ENCODE data around the gene OSTM1. TPM values are rescaled to one million over a fixed set of nuclear protein-coding genes. Genes with fewer than 3 reads are reported as not detected.

OSTM1 gene
- total and polyA plus RNA-seq, 12 donors: 15.6 to 510 (median 59.3) TPM

DNA sequence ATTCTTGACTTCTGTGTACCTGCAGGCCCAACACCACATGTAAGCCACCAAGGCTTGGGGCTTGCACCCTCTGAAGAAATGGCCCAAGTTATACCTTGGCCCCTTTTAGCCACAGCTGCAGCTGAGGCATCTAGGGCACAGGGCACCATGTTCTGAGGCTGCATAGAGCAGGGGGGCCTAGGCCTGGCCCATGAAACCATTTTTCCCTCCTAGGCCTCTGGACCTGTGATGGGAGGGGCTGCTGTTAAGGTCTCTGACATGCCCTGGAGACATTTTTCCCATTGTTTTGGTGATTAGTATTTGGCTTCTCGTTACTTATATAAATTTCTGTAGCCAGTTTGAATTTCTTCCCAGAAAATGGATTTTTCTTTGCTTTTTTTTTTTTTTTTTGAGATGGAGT lies 66.2 kb downstream of the OSTM1 start:
- no peak for DNase-seq
- 73 to 100% (median 90%) methylated on average over 1 of the region's 1 CpG for WGBS, 4 donors
- Histone ChIP-seq H3K4me1 (replicated peaks in 1 of 2) (no peaks in the 10 kb centered on the region), H3K36me3 (replicated peaks in 1 of 2) (no peaks in the 10 kb centered on the region), H3K4me3 (no peak overlapping the region), H3K27ac (no peak overlapping the region), H3K27me3 (no peaks in the 10 kb centered on the region), H3K9me3 (replicated peaks in 1 of 3) (no peaks in the 10 kb centered on the region)
- TF ChIP-seq POLR2A (IDR thresholded peaks at IDR 0.05): no peak
- intact Hi-C loops (cut with DNase I): no loop called here

DNA sequence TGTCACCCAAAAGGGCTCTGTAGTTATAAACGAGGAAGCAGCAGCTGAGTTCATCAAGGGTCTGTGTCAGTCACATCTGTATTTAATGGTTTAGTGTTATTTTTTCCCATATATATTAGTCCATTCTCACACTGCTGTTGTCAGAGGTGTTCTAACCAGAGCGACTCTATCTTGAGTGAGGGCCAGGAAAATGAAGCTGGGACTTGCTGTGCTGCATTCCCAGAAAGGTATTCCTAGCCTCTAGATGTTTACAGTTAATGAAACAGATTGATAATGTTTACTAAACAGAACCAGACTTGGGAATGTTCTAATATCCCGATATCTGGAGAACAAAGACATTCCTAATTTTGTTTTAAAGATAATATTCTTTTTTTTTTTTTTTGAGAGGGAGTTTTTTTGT lies 68.6 kb downstream of the OSTM1 start:
- Histone ChIP-seq H3K27ac (no peak overlapping the region), H3K4me3 (no peak overlapping the region), H3K36me3 (replicated peaks in 1 of 2) (no peaks in the 10 kb centered on the region), H3K27me3 (no peaks in the 10 kb centered on the region), H3K4me1 (replicated peaks in 1 of 2) (no peaks in the 10 kb centered on the region), H3K9me3 (replicated peaks in 1 of 3) (no peaks in the 10 kb centered on the region)
- TF ChIP-seq, protein P1, sequence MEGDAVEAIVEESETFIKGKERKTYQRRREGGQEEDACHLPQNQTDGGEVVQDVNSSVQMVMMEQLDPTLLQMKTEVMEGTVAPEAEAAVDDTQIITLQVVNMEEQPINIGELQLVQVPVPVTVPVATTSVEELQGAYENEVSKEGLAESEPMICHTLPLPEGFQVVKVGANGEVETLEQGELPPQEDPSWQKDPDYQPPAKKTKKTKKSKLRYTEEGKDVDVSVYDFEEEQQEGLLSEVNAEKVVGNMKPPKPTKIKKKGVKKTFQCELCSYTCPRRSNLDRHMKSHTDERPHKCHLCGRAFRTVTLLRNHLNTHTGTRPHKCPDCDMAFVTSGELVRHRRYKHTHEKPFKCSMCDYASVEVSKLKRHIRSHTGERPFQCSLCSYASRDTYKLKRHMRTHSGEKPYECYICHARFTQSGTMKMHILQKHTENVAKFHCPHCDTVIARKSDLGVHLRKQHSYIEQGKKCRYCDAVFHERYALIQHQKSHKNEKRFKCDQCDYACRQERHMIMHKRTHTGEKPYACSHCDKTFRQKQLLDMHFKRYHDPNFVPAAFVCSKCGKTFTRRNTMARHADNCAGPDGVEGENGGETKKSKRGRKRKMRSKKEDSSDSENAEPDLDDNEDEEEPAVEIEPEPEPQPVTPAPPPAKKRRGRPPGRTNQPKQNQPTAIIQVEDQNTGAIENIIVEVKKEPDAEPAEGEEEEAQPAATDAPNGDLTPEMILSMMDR (IDR thresholded peaks at IDR 0.05): no peak
- TF ChIP-seq POLR2A (IDR thresholded peaks at IDR 0.05): no peak
- DNase-seq: no peak
- intact Hi-C loops (cut with DNase I): no loop called here
- 72 to 88% (median 76%) methylated on average over 3 of the region's 3 CpGs for WGBS, 4 donors

DNA sequence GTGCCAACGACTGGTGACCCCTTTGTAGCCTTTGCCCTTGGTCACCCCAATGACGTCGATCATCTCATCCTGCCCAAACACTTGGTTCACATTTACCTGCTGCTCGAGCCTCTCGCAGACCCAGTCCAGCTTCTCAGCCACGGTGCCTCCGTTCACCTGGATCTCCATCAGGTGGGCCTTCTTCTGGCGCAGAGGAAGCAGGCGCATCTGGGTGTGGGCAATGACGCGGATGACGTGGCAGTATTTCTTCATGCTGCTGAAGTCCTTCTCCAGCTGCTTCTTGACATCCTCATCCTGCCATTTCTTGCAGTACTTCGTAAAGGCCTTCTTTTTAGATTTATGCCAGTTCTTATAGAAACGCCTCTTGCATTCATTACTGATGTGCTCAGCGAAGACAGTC lies 69.7 kb downstream of the OSTM1 start:
- Histone ChIP-seq H3K9me3 (replicated peaks in 1 of 3) (no peaks in the 10 kb centered on the region), H3K27ac (no peak overlapping the region), H3K4me3 (no peak overlapping the region), H3K36me3 (replicated peaks in 1 of 2) (no peaks in the 10 kb centered on the region), H3K27me3 (no peaks in the 10 kb centered on the region), H3K4me1 (replicated peaks in 1 of 2) (no peaks in the 10 kb centered on the region)
- TF ChIP-seq, protein P1 (IDR thresholded peaks at IDR 0.05): no peak
- DNase-seq: no peak
- WGBS, 4 donors: 91 to 95% (median 92%) methylated on average over 15 of the region's 15 CpGs
- intact Hi-C loops (cut with DNase I): no loop called here

DNA sequence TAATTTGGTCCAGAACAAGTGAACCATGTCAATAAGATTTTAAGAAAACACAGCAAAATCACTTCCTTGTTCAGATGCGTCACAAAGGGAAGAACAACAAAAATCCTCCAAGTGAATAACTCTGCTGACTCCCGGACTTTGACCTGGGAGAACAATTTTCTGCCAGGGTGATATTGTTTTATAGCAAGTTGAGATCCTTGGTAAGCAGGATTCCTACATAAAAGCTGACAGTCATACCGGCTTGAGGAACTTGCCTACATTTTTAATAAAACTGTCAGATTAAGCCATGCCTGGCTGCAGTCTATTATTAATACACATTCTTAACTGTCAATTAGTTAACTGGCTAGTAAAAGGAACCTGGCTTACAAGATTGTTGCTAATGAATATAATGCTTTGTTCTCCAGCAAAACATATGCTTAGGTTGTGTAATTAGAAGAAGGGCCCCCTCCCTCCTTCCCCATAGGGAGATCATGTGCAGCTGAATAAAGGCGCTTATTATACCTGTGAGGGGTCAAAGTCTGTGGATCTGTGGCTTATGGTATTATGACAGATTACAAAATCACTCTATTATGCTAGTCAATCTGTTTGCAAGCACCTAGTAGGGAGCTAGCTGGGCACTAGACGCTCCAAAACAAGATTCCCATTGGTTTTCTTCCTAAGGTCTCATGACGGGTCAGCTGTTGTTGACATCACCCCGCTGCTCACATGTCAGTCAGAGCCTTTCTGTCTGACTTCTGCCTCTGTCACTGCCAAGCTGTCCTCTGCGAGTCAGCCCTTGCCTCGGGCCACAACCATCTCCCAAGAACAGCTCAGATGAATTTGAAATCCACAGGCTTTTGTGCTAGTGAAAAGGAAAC lies 71.9 kb downstream of the OSTM1 start:
- Histone ChIP-seq H3K9me3 (replicated peaks in 1 of 3) (no peaks in the 10 kb centered on the region), H3K36me3 (replicated peaks in 1 of 2) (no peaks in the 10 kb centered on the region), H3K4me1 (replicated peaks in 1 of 2) (no peaks in the 10 kb centered on the region), H3K27me3 (no peaks in the 10 kb centered on the region), H3K4me3 (no peak overlapping the region), H3K27ac (peak overlapping the region in 1 of 5 donors; percentile 44)
- 54 to 68% (median 59%) methylated on average over 7 to 9 of the region's 9 CpGs for WGBS, 4 donors
- intact Hi-C loops (cut with DNase I): no loop called here
- peak in 4 of 7 donors; percentile 2 to 74 (median 17) for DNase-seq
- no peak for TF ChIP-seq POLR2A (IDR thresholded peaks at IDR 0.05)
- TF ChIP-seq, protein P1 (IDR thresholded peaks at IDR 0.05): no peak
